Measurements from ENCODE around the gene OBI1.

The OBI1 gene

GRCh38 chr13:78592584-78592983 lies 66.4 kb downstream of the OBI1 start:
- Histone ChIP-seq H3K4me2 (ENCODE audit: low read length) (no peak overlapping the region), H3K36me3 (replicated peaks; ENCODE audit: low read depth, low read length) (no peaks in the 10 kb centered on the region), H3K79me2 (ENCODE audit: low read length) (no peaks in the 10 kb centered on the region), H2AFZ (ENCODE audit: low read depth, low read length) (no peak overlapping the region), H3K9me3 (ENCODE audit: insufficient read depth, low read length) (no peaks in the 10 kb centered on the region), H3K4me3 (ENCODE audit: low read length) (no peak overlapping the region), H3K9ac (ENCODE audit: low read length) (no peak overlapping the region), H3K27ac (ENCODE audit: low read length) (no peak overlapping the region), H3K27me3 (ENCODE audit: low read depth, low read length) (peaks cover 13% of the 10 kb centered on the region; the same call in 1 of the 2 replicates), H4K20me1 (ENCODE audit: insufficient read depth, low read length) (no peaks in the 10 kb centered on the region), H3K4me1 (ENCODE audit: low read length) (no peaks in the 10 kb centered on the region)
- TF ChIP-seq EZH2phosphoT487 (IDR thresholded peaks at IDR 0.05; ENCODE audit: low read depth): no peak
- no peak for TF ChIP-seq CTCF (IDR thresholded peaks at IDR 0.05; ENCODE audit: low read depth, low read length)

- Histone ChIP-seq H3K4me3 (ENCODE audit: low read length) (no peak overlapping the region), H2AFZ (ENCODE audit: low read depth, low read length) (no peak overlapping the region), H3K4me1 (ENCODE audit: low read length) (no peaks in the 10 kb centered on the region), H3K27me3 (ENCODE audit: low read depth, low read length) (peaks cover 13% of the 10 kb centered on the region; the same call in 1 of the 2 replicates), H3K36me3 (replicated peaks; ENCODE audit: low read depth, low read length) (no peaks in the 10 kb centered on the region), H3K4me2 (ENCODE audit: low read length) (no peak overlapping the region), H3K79me2 (ENCODE audit: low read length) (no peaks in the 10 kb centered on the region), H3K9ac (ENCODE audit: low read length) (no peak overlapping the region), H3K27ac (ENCODE audit: low read length) (no peak overlapping the region), H4K20me1 (ENCODE audit: insufficient read depth, low read length) (no peaks in the 10 kb centered on the region), H3K9me3 (ENCODE audit: insufficient read depth, low read length) (no peaks in the 10 kb centered on the region)
- TF ChIP-seq EZH2phosphoT487 (IDR thresholded peaks at IDR 0.05; ENCODE audit: low read depth) (no peak), CTCF (IDR thresholded peaks at IDR 0.05; ENCODE audit: low read depth, low read length) (no peak)
Measured at GRCh38 chr13:78589206-78589605, 69.7 kb downstream of the OBI1 start.

GRCh38 chr13:78587395-78587794 lies 71.6 kb downstream of the OBI1 start:
- H3K4me2 ChIP-seq (ENCODE audit: low read length): no peak overlapping the region
- H3K9me3 ChIP-seq (ENCODE audit: insufficient read depth, low read length): no peaks in the 10 kb centered on the region
- no peak for TF ChIP-seq CTCF (IDR thresholded peaks at IDR 0.05; ENCODE audit: low read depth, low read length)
- TF ChIP-seq EZH2phosphoT487 (IDR thresholded peaks at IDR 0.05; ENCODE audit: low read depth): no peak
- no peak overlapping the region for H3K9ac ChIP-seq (ENCODE audit: low read length)
- H3K4me3 ChIP-seq (ENCODE audit: low read length): no peak overlapping the region
- peaks cover 8% of the 10 kb centered on the region; the same call in 1 of the 2 replicates for H3K27me3 ChIP-seq (ENCODE audit: low read depth, low read length)
- no peaks in the 10 kb centered on the region for H3K79me2 ChIP-seq (ENCODE audit: low read length)
- H2AFZ ChIP-seq (ENCODE audit: low read depth, low read length): no peak overlapping the region
- no peaks in the 10 kb centered on the region for H4K20me1 ChIP-seq (ENCODE audit: insufficient read depth, low read length)
- H3K27ac ChIP-seq (ENCODE audit: low read length): no peak overlapping the region
- no peaks in the 10 kb centered on the region for H3K4me1 ChIP-seq (ENCODE audit: low read length)
- no peaks in the 10 kb centered on the region for H3K36me3 ChIP-seq (replicated peaks; ENCODE audit: low read depth, low read length)

GRCh38 chr13:78586706-78587105 lies 72.2 kb downstream of the OBI1 start:
- no peak overlapping the region for H3K4me3 ChIP-seq (ENCODE audit: low read length)
- no peak overlapping the region for H3K4me2 ChIP-seq (ENCODE audit: low read length)
- no peaks in the 10 kb centered on the region for H3K36me3 ChIP-seq (replicated peaks; ENCODE audit: low read depth, low read length)
- H3K9ac ChIP-seq (ENCODE audit: low read length): no peak overlapping the region
- no peak overlapping the region for H3K27ac ChIP-seq (ENCODE audit: low read length)
- no peaks in the 10 kb centered on the region for H4K20me1 ChIP-seq (ENCODE audit: insufficient read depth, low read length)
- no peaks in the 10 kb centered on the region for H3K79me2 ChIP-seq (ENCODE audit: low read length)
- no peak for TF ChIP-seq EZH2phosphoT487 (IDR thresholded peaks at IDR 0.05; ENCODE audit: low read depth)
- TF ChIP-seq CTCF (IDR thresholded peaks at IDR 0.05; ENCODE audit: low read depth, low read length): no peak
- H2AFZ ChIP-seq (ENCODE audit: low read depth, low read length): no peak overlapping the region
- no peaks in the 10 kb centered on the region for H3K4me1 ChIP-seq (ENCODE audit: low read length)
- H3K27me3 ChIP-seq (ENCODE audit: low read depth, low read length): peaks cover 8% of the 10 kb centered on the region; the same call in 1 of the 2 replicates
- no peaks in the 10 kb centered on the region for H3K9me3 ChIP-seq (ENCODE audit: insufficient read depth, low read length)

All from OCI-LY3 (cell line).